ENCODE measurements around the gene NFKB1. TPM values are rescaled to one million over a fixed set of nuclear protein-coding genes. Genes with fewer than 3 reads are reported as not detected.

NFKB1 gene
- total RNA-seq, 5 donors from 2014 or later (not counting 1 experiment from before 2014, with no cell fraction given) = 83.0 to 185 (median 92.1) TPM

DNA sequence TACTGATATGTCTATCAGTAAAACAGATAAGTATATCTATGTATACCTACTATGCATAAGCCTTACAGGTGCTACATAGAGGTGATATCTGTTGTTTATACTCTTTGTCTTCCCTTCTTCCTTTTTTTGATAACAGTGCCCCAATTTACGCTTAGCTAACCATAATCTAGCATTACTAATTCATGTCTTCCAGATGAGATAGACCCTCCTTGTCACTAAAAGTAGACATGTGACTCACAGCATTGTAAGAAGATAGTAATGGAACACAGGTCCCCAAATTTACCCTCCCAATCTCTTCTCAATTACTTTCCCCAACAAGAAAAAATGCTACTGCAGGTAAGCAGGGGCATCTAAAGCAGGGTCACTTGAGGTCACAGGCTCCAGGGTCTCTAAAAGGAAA, 7.9 kb upstream of the NFKB1 start:
- Mint-ChIP-seq H3K4me1 (peaks cover 17 to 21% (median 20%) of the 10 kb centered on the region in 3 donors), H3K27ac (peak overlapping the region in 1 of 2 donors; percentile 29), H3K4me3 (no peak overlapping the region), H3K36me3 (no peaks in the 10 kb centered on the region), H3K9me3 (no peaks in the 10 kb centered on the region), H3K27me3 (no peaks in the 10 kb centered on the region)
- H3K9me3 ChIP-seq = no peaks in the 10 kb centered on the region
- ATAC-seq (replicated peaks in 1 of 4) (no peak), DNase-seq (no peak)
- H3K4me1 ChIP-seq (ENCODE audit: control insufficient read depth in 1 of 2, extremely low read depth in 1 of 2, insufficient read depth in 2 of 2, low read length in 2 of 2) = peaks cover 4 to 7% of the 10 kb centered on the region in 2 experiments
- no peaks in the 10 kb centered on the region for H3K27me3 ChIP-seq (replicated peaks in 1 of 2; ENCODE audit: control insufficient read depth in 2 of 2, extremely low read depth in 1 of 2, insufficient read depth in 2 of 2, low read length in 1 of 2)
- H3K4me3 ChIP-seq (ENCODE audit: control insufficient read depth in 1 of 2, extremely low read depth in 1 of 2, low read length in 1 of 2) = no peak overlapping the region
- CTCF ChIA-PET = no interaction called here
- WGBS (ENCODE audit: insufficient coverage) = no CpG with 5 or more reads among the region's 1 CpG
- no peaks in the 10 kb centered on the region for H3K36me3 ChIP-seq (ENCODE audit: control insufficient read depth in 2 of 2, extremely low read depth in 1 of 2, insufficient read depth in 1 of 2, low read length in 1 of 2)
- POLR2A ChIA-PET = no interaction called here
- no peak overlapping the region for H3K27ac ChIP-seq (ENCODE audit: low read length)

DNA sequence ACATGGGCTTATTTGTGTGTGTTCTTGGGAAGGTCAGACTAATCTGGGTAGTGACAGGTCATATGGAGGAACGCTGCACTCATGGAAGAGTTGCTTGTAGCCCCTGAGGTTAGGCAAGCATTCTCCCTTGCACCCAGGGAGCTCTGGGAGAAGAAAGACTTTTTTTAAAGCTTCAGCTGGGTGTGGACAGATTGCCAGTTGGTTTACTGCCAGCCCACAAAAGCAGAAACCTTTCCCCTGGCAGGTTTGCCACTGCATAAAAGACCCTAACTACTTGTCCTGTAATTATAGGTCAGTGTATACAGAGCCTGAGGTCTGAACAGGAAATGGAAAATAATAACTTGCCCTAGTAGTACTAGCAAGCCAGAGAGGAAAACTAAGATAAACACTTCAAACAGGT, 7.4 kb upstream of the NFKB1 start:
- H3K27me3 ChIP-seq (replicated peaks in 1 of 2; ENCODE audit: control insufficient read depth in 2 of 2, extremely low read depth in 1 of 2, insufficient read depth in 2 of 2, low read length in 1 of 2) = no peaks in the 10 kb centered on the region
- H3K36me3 ChIP-seq (ENCODE audit: control insufficient read depth in 2 of 2, extremely low read depth in 1 of 2, insufficient read depth in 1 of 2, low read length in 1 of 2) = no peaks in the 10 kb centered on the region
- H3K4me1 ChIP-seq (ENCODE audit: control insufficient read depth in 1 of 2, extremely low read depth in 1 of 2, insufficient read depth in 2 of 2, low read length in 2 of 2) = peaks cover 4 to 7% of the 10 kb centered on the region in 2 experiments
- ATAC-seq (replicated peaks in 1 of 4) (no peak), DNase-seq (no peak)
- ChIA-PET CTCF (no interaction called here), POLR2A (no interaction called here)
- no CpG with 5 or more reads among the region's 1 CpG for WGBS (ENCODE audit: insufficient coverage)
- H3K27me3 Mint-ChIP-seq = no peaks in the 10 kb centered on the region
- H3K4me3 Mint-ChIP-seq = no peak overlapping the region
- peak overlapping the region; percentile 29 to 36 for H3K27ac Mint-ChIP-seq
- H3K36me3 Mint-ChIP-seq = no peaks in the 10 kb centered on the region
- H3K9me3 ChIP-seq = no peaks in the 10 kb centered on the region
- H3K4me1 Mint-ChIP-seq = peaks cover 17 to 21% (median 20%) of the 10 kb centered on the region in 3 donors
- H3K4me3 ChIP-seq (ENCODE audit: control insufficient read depth in 1 of 2, extremely low read depth in 1 of 2, low read length in 1 of 2) = no peak overlapping the region
- no peak overlapping the region for H3K27ac ChIP-seq (ENCODE audit: low read length)
- H3K9me3 Mint-ChIP-seq = no peaks in the 10 kb centered on the region

DNA sequence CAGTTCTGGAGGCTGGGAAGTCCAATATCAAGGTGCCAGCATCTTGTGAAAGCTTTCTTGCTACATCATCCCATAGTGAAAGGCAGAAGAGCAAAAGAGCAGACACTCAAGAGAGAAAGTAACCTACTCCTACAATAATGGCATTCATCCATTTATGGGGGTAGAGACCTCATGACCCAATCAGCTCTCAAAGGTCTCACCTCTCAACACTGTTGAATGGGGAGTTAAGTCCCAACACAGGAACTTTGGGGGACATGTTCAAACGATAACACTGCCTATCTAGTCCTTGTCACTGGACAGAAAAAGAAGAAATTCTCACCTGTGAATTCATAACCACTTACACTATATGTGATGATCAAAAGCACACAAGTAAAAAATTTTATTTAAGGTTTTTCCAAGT, 6.6 kb upstream of the NFKB1 start:
- CTCF ChIA-PET = interaction anchor here (0.6 to 1.2 kb wide), 3 partner anchors 46 to 295 kb away, joined by 3 to 9 read pairs (median 3); no protein-coding TSS in a partner anchor
- no peak for ATAC-seq (replicated peaks in 1 of 4)
- no peak overlapping the region for H3K4me3 ChIP-seq (ENCODE audit: control insufficient read depth in 1 of 2, extremely low read depth in 1 of 2, low read length in 1 of 2)
- WGBS (ENCODE audit: insufficient coverage) = no CpG with 5 or more reads among the region's 1 CpG
- no peak overlapping the region for H3K27ac ChIP-seq (ENCODE audit: low read length)
- Mint-ChIP-seq H3K36me3 (no peaks in the 10 kb centered on the region), H3K27ac (no peak overlapping the region), H3K9me3 (no peaks in the 10 kb centered on the region), H3K4me3 (no peak overlapping the region), H3K27me3 (no peaks in the 10 kb centered on the region), H3K4me1 (peaks cover 17 to 21% (median 20%) of the 10 kb centered on the region in 3 donors)
- no peaks in the 10 kb centered on the region for H3K36me3 ChIP-seq (ENCODE audit: control insufficient read depth in 2 of 2, extremely low read depth in 1 of 2, insufficient read depth in 1 of 2, low read length in 1 of 2)
- peaks cover 4 to 7% of the 10 kb centered on the region in 2 experiments for H3K4me1 ChIP-seq (ENCODE audit: control insufficient read depth in 1 of 2, extremely low read depth in 1 of 2, insufficient read depth in 2 of 2, low read length in 2 of 2)
- no peak for DNase-seq
- POLR2A ChIA-PET = interaction anchor here in 1 of 2 donors (0.6 to 1.0 kb wide), 2 partner anchors 25 to 31 kb away, joined by 3 to 4 read pairs; no protein-coding TSS in a partner anchor
- H3K9me3 ChIP-seq = no peaks in the 10 kb centered on the region
- no peaks in the 10 kb centered on the region for H3K27me3 ChIP-seq (replicated peaks in 1 of 2; ENCODE audit: control insufficient read depth in 2 of 2, extremely low read depth in 1 of 2, insufficient read depth in 2 of 2, low read length in 1 of 2)

DNA sequence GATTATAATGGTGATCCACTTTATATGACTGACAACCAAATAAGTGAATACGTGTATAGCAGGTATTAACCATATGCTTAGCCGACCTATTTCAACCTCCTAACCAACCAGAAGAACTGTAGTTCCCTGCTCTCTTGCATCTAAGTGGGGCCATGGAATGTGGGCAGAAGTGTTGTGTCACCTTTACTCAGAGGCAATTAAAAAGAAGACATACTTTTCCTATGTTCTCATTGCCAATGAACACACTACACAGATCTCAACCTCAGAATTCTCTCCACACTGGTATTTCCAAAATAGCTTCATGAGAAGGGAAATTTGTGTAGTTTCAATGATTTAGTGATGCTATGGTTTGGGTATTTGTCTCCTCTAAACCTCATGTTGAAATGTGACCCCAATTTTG, 3.2 kb upstream of the NFKB1 start:
- no peak overlapping the region for H3K4me3 Mint-ChIP-seq
- H3K27ac Mint-ChIP-seq = no peak overlapping the region
- H3K27ac ChIP-seq (ENCODE audit: low read length) = no peak overlapping the region
- DNase-seq (no peak), ATAC-seq (replicated peaks in 1 of 4) (no peak)
- H3K4me1 Mint-ChIP-seq = peaks cover 22 to 27% (median 23%) of the 10 kb centered on the region in 3 donors
- WGBS (ENCODE audit: insufficient coverage) = no CpG with 5 or more reads among the region's 2 CpGs
- ChIA-PET CTCF (no interaction called here), POLR2A (interaction anchor here (0.6 to 1.3 kb wide), 3 partner anchors 30 to 116 kb away, joined by 3 to 4 read pairs (median 3); no protein-coding TSS in a partner anchor)
- H3K9me3 Mint-ChIP-seq = no peaks in the 10 kb centered on the region
- H3K4me3 ChIP-seq (ENCODE audit: control insufficient read depth in 1 of 2, extremely low read depth in 1 of 2, low read length in 1 of 2) = no peak overlapping the region
- peaks cover 12 to 13% of the 10 kb centered on the region in 2 experiments for H3K4me1 ChIP-seq (ENCODE audit: control insufficient read depth in 1 of 2, extremely low read depth in 1 of 2, insufficient read depth in 2 of 2, low read length in 2 of 2)
- H3K27me3 Mint-ChIP-seq = no peaks in the 10 kb centered on the region
- H3K27me3 ChIP-seq (replicated peaks in 1 of 2; ENCODE audit: control insufficient read depth in 2 of 2, extremely low read depth in 1 of 2, insufficient read depth in 2 of 2, low read length in 1 of 2) = no peaks in the 10 kb centered on the region
- H3K9me3 ChIP-seq = no peaks in the 10 kb centered on the region
- H3K36me3 ChIP-seq (ENCODE audit: control insufficient read depth in 2 of 2, extremely low read depth in 1 of 2, insufficient read depth in 1 of 2, low read length in 1 of 2) = no peaks in the 10 kb centered on the region
- peaks cover 3% of the 10 kb centered on the region for H3K36me3 Mint-ChIP-seq

GRCh38 chr4:102500352-102500695, 835 bp upstream of the NFKB1 start:
- peaks cover 25 to 29% (median 28%) of the 10 kb centered on the region in 3 donors for H3K4me1 Mint-ChIP-seq
- DNase-seq = peak in 28 of 35 experiments; percentile 12 to 64 (median 29)
- H3K36me3 ChIP-seq (ENCODE audit: control insufficient read depth in 2 of 2, extremely low read depth in 1 of 2, insufficient read depth in 1 of 2, low read length in 1 of 2) = no peaks in the 10 kb centered on the region
- no peaks in the 10 kb centered on the region for H3K27me3 Mint-ChIP-seq
- H3K4me1 ChIP-seq (ENCODE audit: control insufficient read depth in 1 of 2, extremely low read depth in 1 of 2, insufficient read depth in 2 of 2, low read length in 2 of 2) = peaks cover 13 to 23% of the 10 kb centered on the region in 2 experiments
- H3K4me3 ChIP-seq (ENCODE audit: control insufficient read depth in 1 of 2, extremely low read depth in 1 of 2, low read length in 1 of 2) = peak overlapping the region; percentile 76 to 99
- no peaks in the 10 kb centered on the region for H3K27me3 ChIP-seq (replicated peaks in 1 of 2; ENCODE audit: control insufficient read depth in 2 of 2, extremely low read depth in 1 of 2, insufficient read depth in 2 of 2, low read length in 1 of 2)
- CTCF ChIA-PET = interaction anchor here (0.5 to 2.4 kb wide), 24 partner anchors 11 to 328 kb away, joined by 3 to 17 read pairs (median 3); partner anchors contain the start of gene UBE2D3 (in 1 of the 2)
- H3K27ac ChIP-seq (ENCODE audit: low read length) = peak overlapping the region; percentile 100
- WGBS (ENCODE audit: insufficient coverage) = no CpG with 5 or more reads among the region's 3 CpGs
- peaks cover 8% of the 10 kb centered on the region for H3K36me3 Mint-ChIP-seq
- peak; percentile 2 to 15 (median 8) for ATAC-seq (replicated peaks in 1 of 4)
- H3K9me3 ChIP-seq = no peaks in the 10 kb centered on the region
- no peaks in the 10 kb centered on the region for H3K9me3 Mint-ChIP-seq
- POLR2A ChIA-PET = interaction anchor here (0.6 to 3.0 kb wide), 13 partner anchors 11 to 598 kb away, joined by 3 to 13 read pairs (median 4); partner anchors contain the start of gene CISD2 (in 1 of the 2)
- H3K27ac Mint-ChIP-seq = peak overlapping the region; percentile 88 to 94
- peak overlapping the region; percentile 77 to 91 (median 85) for H3K4me3 Mint-ChIP-seq

- Mint-ChIP-seq H3K27ac (peak overlapping the region in 1 of 2 donors; percentile 91), H3K36me3 (peaks cover 8% of the 10 kb centered on the region), H3K4me3 (peak overlapping the region; percentile 83 to 98 (median 91)), H3K9me3 (no peaks in the 10 kb centered on the region), H3K4me1 (peaks cover 25 to 34% (median 33%) of the 10 kb centered on the region in 3 donors), H3K27me3 (no peaks in the 10 kb centered on the region)
- no peaks in the 10 kb centered on the region for H3K9me3 ChIP-seq
- ATAC-seq (replicated peaks in 1 of 4) (peak in 2 of 4 experiments; percentile 36 to 43), DNase-seq (no peak)
- H3K27me3 ChIP-seq (replicated peaks in 1 of 2; ENCODE audit: control insufficient read depth in 2 of 2, extremely low read depth in 1 of 2, insufficient read depth in 2 of 2, low read length in 1 of 2) = no peaks in the 10 kb centered on the region
- ChIA-PET POLR2A (interaction anchor here (0.6 to 3.0 kb wide), 5 partner anchors 10 to 71 kb away, joined by 3 to 13 read pairs (median 4); no protein-coding TSS in a partner anchor), CTCF (interaction anchor here in 1 of 2 donors (1.2 to 2.4 kb wide), 2 partner anchors 19 to 71 kb away, joined by 3 to 17 read pairs; no protein-coding TSS in a partner anchor)
- H3K4me3 ChIP-seq (ENCODE audit: control insufficient read depth in 1 of 2, extremely low read depth in 1 of 2, low read length in 1 of 2) = peak overlapping the region; percentile 99
- H3K36me3 ChIP-seq (ENCODE audit: control insufficient read depth in 2 of 2, extremely low read depth in 1 of 2, insufficient read depth in 1 of 2, low read length in 1 of 2) = no peaks in the 10 kb centered on the region
- H3K27ac ChIP-seq (ENCODE audit: low read length) = peak overlapping the region; percentile 100
- peaks cover 13 to 29% of the 10 kb centered on the region in 2 experiments for H3K4me1 ChIP-seq (ENCODE audit: control insufficient read depth in 1 of 2, extremely low read depth in 1 of 2, insufficient read depth in 2 of 2, low read length in 2 of 2)
- WGBS (ENCODE audit: insufficient coverage) = under 1% methylated on average over 44 of the region's 44 CpGs
These were observed 213 bp downstream of the NFKB1 start for GRCh38 chr4:102501447-102501696.

All from T-cell (primary cell).